GM23338 (cell line): ENCODE data around the gene FABP1. TPM values are rescaled to one million over a fixed set of nuclear protein-coding genes. Genes with fewer than 3 reads are reported as not detected.

Experiments used
- ATAC-seq: fragments of 200-7000 bp; cut with Tn5 transposase; 3 replicates; pipeline ENCODE4 v1.9.1; 2020
- DNase-seq: peaks from one replicate; pipeline ENCODE4 v3.0.0-alpha.2; 2015; ENCODE audit warnings: low spot score
- H2AFZ ChIP-seq: fragments of 200-600 bp; sonication (generic); 2 replicates; pipeline ENCODE4 v1.8.0; 2016; ENCODE audit warnings: antibody characterized with exemption, mild to moderate bottlenecking, moderate library complexity
- H3F3A ChIP-seq: fragments of 200-600 bp; sonication (generic); replicated peaks from 2 replicates; pipeline ENCODE4 v1.8.0; 2017; ENCODE audit warnings: antibody characterized with exemption, mixed run types, low read depth
- H3K27ac ChIP-seq: fragments of 200-600 bp; sonication (generic); 2 replicates; pipeline ENCODE4 v1.6.1; 2016; ENCODE audit warnings: low read depth
- H3K27me3 ChIP-seq: fragments of 200-600 bp; sonication (generic); 2 replicates; pipeline ENCODE4 v1.8.0; 2016; ENCODE audit warnings: mild to moderate bottlenecking, mixed run types, moderate library complexity; ENCODE audit not compliant: insufficient read depth
- H3K36me3 ChIP-seq: fragments of 200-600 bp; sonication (generic); 2 replicates; pipeline ENCODE4 v1.8.0; 2016; ENCODE audit warnings: mild to moderate bottlenecking; ENCODE audit not compliant: insufficient read depth
- H3K4me1 ChIP-seq: fragments of 200-600 bp; sonication (generic); 2 replicates; pipeline ENCODE4 v1.8.0; 2016; ENCODE audit warnings: mild to moderate bottlenecking, moderate library complexity; ENCODE audit not compliant: insufficient read depth
- H3K4me2 ChIP-seq: fragments of 200-600 bp; sonication (generic); 2 replicates; pipeline ENCODE4 v1.7.1; 2017; ENCODE audit warnings: mixed run types
- H3K4me3 ChIP-seq: fragments of 200-600 bp; sonication (generic); 2 replicates; pipeline ENCODE4 v1.6.1; 2016; ENCODE audit warnings: mixed run types
- H3K79me2 ChIP-seq: fragments of 200-600 bp; sonication (generic); replicated peaks from 2 replicates; pipeline ENCODE4 v1.8.0; 2017; ENCODE audit warnings: mild to moderate bottlenecking; ENCODE audit not compliant: insufficient read depth
- H3K9me2 ChIP-seq: fragments of 200-600 bp; sonication (generic); 2 replicates; pipeline ENCODE4 v1.8.0; 2017; ENCODE audit not compliant: insufficient read depth
- H4K20me1 ChIP-seq: fragments of 200-600 bp; sonication (generic); replicated peaks from 2 replicates; pipeline ENCODE4 v1.8.0; 2017; ENCODE audit warnings: mild to moderate bottlenecking; ENCODE audit not compliant: insufficient read depth
- H3K27ac Mint-ChIP-seq: 2 replicates; pipeline ENCODE4 v1.8.0; 2020; ENCODE audit warnings: inconsistent platforms, mild to moderate bottlenecking, moderate library complexity, mixed read lengths
- H3K27me3 Mint-ChIP-seq: 3 replicates; pipeline ENCODE4 v1.8.0; 2022; ENCODE audit warnings: low read depth, mild to moderate bottlenecking, moderate library complexity, mixed read lengths, inconsistent platforms; ENCODE audit not compliant: insufficient read depth, poor library complexity
- H3K36me3 Mint-ChIP-seq: 3 replicates; pipeline ENCODE4 v1.8.0; 2021; ENCODE audit warnings: low read depth, mild to moderate bottlenecking, inconsistent platforms, moderate library complexity, mixed read lengths
- H3K4me1 Mint-ChIP-seq: 3 replicates; pipeline ENCODE4 v1.8.0; 2020; ENCODE audit warnings: mild to moderate bottlenecking, inconsistent platforms, mixed read lengths
- H3K4me3 Mint-ChIP-seq: 3 replicates; pipeline ENCODE4 v1.8.0; 2021; ENCODE audit warnings: moderate library complexity, mild to moderate bottlenecking, inconsistent platforms, mixed read lengths
- H3K9me3 Mint-ChIP-seq: 3 replicates; pipeline ENCODE4 v1.8.0; 2020; ENCODE audit warnings: moderate library complexity, mild to moderate bottlenecking, inconsistent platforms, mixed read lengths
- CREB1 ChIP-seq: fragments of 250-450 bp; sonication (Bioruptor Pico); IDR thresholded peaks from 2 replicates; pipeline ENCODE4 v1.5.0; 2020; ENCODE audit warnings: low read depth, mild to moderate bottlenecking, moderate library complexity
- CTCF ChIP-seq, 2 experiments: fragments of 200-600 bp in 1 of 2; sonication (generic) in 1 of 2; conservative IDR thresholded peaks; 2 replicates each; pipeline versions ENCODE4 v1.5.1 to v1.6.1; 2016 to 2017; ENCODE audit warnings: antibody characterized with exemption in 2 of 2, low read depth in 2 of 2, mild to moderate bottlenecking in 2 of 2, moderate library complexity in 1 of 2
- ETS1 ChIP-seq: IDR thresholded peaks from 2 replicates; pipeline ENCODE4 v1.6.1; 2016; ENCODE audit warnings: antibody characterized with exemption
- EZH2 ChIP-seq: fragments of 200-600 bp; sonication (generic); IDR thresholded peaks from one replicate; pipeline ENCODE4 v1.8.0; 2017; ENCODE audit warnings: antibody characterized with exemption, mild to moderate bottlenecking, low read depth; ENCODE audit not compliant: unreplicated experiment
- EZH2phosphoT487 ChIP-seq: fragments of 200-600 bp; sonication (generic); IDR thresholded peaks from one replicate; pipeline ENCODE4 v1.8.1; 2018; ENCODE audit warnings: antibody characterized with exemption; ENCODE audit not compliant: unreplicated experiment
- JUNB ChIP-seq: IDR thresholded peaks from one replicate; pipeline ENCODE4 v1.6.1; 2016; ENCODE audit warnings: antibody characterized with exemption; ENCODE audit not compliant: unreplicated experiment
- NANOG ChIP-seq: IDR thresholded peaks from 2 replicates; pipeline ENCODE4 v1.6.1; 2016; ENCODE audit warnings: antibody characterized with exemption, borderline replicate concordance
- POLR2AphosphoS5 ChIP-seq: IDR thresholded peaks from 2 replicates; pipeline ENCODE4 v1.6.1; 2016; ENCODE audit warnings: antibody characterized with exemption, low read depth
- REST ChIP-seq: IDR thresholded peaks from one replicate; pipeline ENCODE4 v1.6.1; 2018; ENCODE audit warnings: antibody characterized with exemption; ENCODE audit not compliant: unreplicated experiment
- STAT1 ChIP-seq: IDR thresholded peaks from one replicate; pipeline ENCODE4 v1.6.1; 2016; ENCODE audit warnings: antibody characterized with exemption; ENCODE audit not compliant: unreplicated experiment
- ZNF114 ChIP-seq: fragments of 250-450 bp; sonication (Bioruptor Pico); IDR thresholded peaks from 2 replicates; pipeline ENCODE4 v1.5.0; 2020; ENCODE audit warnings: mild to moderate bottlenecking, moderate library complexity
- ZNF331 ChIP-seq: fragments of 250-450 bp; sonication (Bioruptor Pico); IDR thresholded peaks from 2 replicates; pipeline ENCODE4 v1.5.0; 2020; ENCODE audit warnings: low read depth, mild to moderate bottlenecking, moderate library complexity
- ZNF462 ChIP-seq: fragments of 250-450 bp; sonication (Bioruptor Pico); IDR thresholded peaks from 2 replicates; pipeline ENCODE4 v1.5.0; 2020; ENCODE audit warnings: mild to moderate bottlenecking, moderate library complexity
- polyA plus RNA-seq: library from polyadenylated mRNA; unstranded; fragments of >200 nt; fragmentation: Nextera tagmentation; extraction: Ambion mirVana; gene quantifications from 2 replicates; pipeline ENCODE4 v1.2.1, GENCODE V29; 2016
- total RNA-seq: library from RNA; depleted of rRNA; stranded (reverse); fragments of >200 nt; shearing (Covaris generic); gene quantifications from 2 replicates; pipeline ENCODE4 v1.2.3, GENCODE V29; 2014

Gene FABP1
- total and polyA plus RNA-seq, 2 experiments from 2014 or later = not detected

GRCh38 chr2:88137833-88138232, 10.0 kb upstream of the FABP1 start:
- Histone ChIP-seq H3K4me3 (no peak overlapping the region), H3K36me3 (no peaks in the 10 kb centered on the region), H3F3A (no peaks in the 10 kb centered on the region), H3K9me2 (no peaks in the 10 kb centered on the region), H4K20me1 (no peaks in the 10 kb centered on the region), H3K4me1 (no peaks in the 10 kb centered on the region), H2AFZ (no peak overlapping the region), H3K27me3 (no peaks in the 10 kb centered on the region), H3K79me2 (no peaks in the 10 kb centered on the region), H3K4me2 (no peak overlapping the region), H3K27ac (no peak overlapping the region)
- Mint-ChIP-seq H3K36me3 (no peaks in the 10 kb centered on the region), H3K27me3 (peaks cover 2% of the 10 kb centered on the region), H3K27ac (no peak overlapping the region), H3K9me3 (no peaks in the 10 kb centered on the region; the same call in 2 of the 3 replicates), H3K4me3 (no peak overlapping the region), H3K4me1 (no peaks in the 10 kb centered on the region)
- DNase-seq (no peak), ATAC-seq (no peak)
- TF ChIP-seq CREB1 (CRISPR knock-in tag) (no peak), EZH2 (no peak), ZNF462 (CRISPR knock-in tag) (no peak), POLR2AphosphoS5 (no peak), ZNF114 (CRISPR knock-in tag) (no peak), CTCF (conservative IDR thresholded peaks at IDR 0.05; ENCODE audit: low read depth in 2 of 2) (no peak), NANOG (no peak), JUNB (no peak), STAT1 (no peak), REST (no peak), ETS1 (no peak), ZNF331 (no peak), EZH2phosphoT487 (no peak)
